Liver (tissue), 9 donors: ENCODE results near the gene KDM2B. TPM values are rescaled to one million over a fixed set of nuclear protein-coding genes. Genes with fewer than 3 reads are reported as not detected.
"Not testable (repeated sequence)": the region's sequence is repeated elsewhere in the genome, so short reads cannot be mapped to it uniquely, and the experiment has no call there.

Source experiments
- DNase-seq: peaks from one replicate; pipeline ENCODE4 v3.0.0-alpha.2; 2017; ENCODE audit warnings: low spot score
- H3K27ac ChIP-seq, 2 donors: one replicate each; pipeline ENCODE4 v1.7.0; 2013; ENCODE audit warnings: inconsistent platforms in 2 of 2, low read length in 2 of 2, control low read depth in 1 of 2, low read depth in 1 of 2, mild to moderate bottlenecking in 1 of 2
- H3K27me3 ChIP-seq, 4 donors: one replicate each; pipeline versions ENCODE4 v1.6.1 to v1.7.0; 2013; ENCODE audit warnings: low read length in 3 of 4, inconsistent platforms in 1 of 4, mild to moderate bottlenecking in 1 of 4, moderate library complexity in 1 of 4; ENCODE audit not compliant: control insufficient read depth in 4 of 4, insufficient read depth in 4 of 4
- H3K36me3 ChIP-seq, 4 donors: one replicate each; pipeline versions ENCODE4 v1.6.1 to v1.7.0; 2013; ENCODE audit warnings: low read length in 3 of 4, mild to moderate bottlenecking in 3 of 4, low read depth in 1 of 4, moderate library complexity in 1 of 4; ENCODE audit not compliant: control insufficient read depth in 4 of 4, insufficient read depth in 3 of 4
- H3K4me1 ChIP-seq, 4 donors: one replicate each; pipeline versions ENCODE4 v1.6.1 to v1.7.0; 2013; ENCODE audit warnings: low read length in 3 of 4, mild to moderate bottlenecking in 3 of 4, moderate library complexity in 1 of 4; ENCODE audit not compliant: control insufficient read depth in 4 of 4, insufficient read depth in 4 of 4
- H3K4me3 ChIP-seq, 3 donors: one replicate each; pipeline versions ENCODE4 v1.6.1 to v1.7.0; 2013; ENCODE audit warnings: low read length in 3 of 3, control low read depth in 1 of 3, low read depth in 1 of 3, mild to moderate bottlenecking in 1 of 3
- H3K9ac ChIP-seq, 2 donors: one replicate each; pipeline ENCODE4 v1.7.0; 2013; ENCODE audit warnings: low read length in 2 of 2, mild to moderate bottlenecking in 2 of 2, moderate library complexity in 2 of 2, control low read depth in 1 of 2, low read depth in 1 of 2
- H3K9me3 ChIP-seq, 4 donors: one replicate each; pipeline versions ENCODE4 v1.6.1 to v1.7.0; 2013; ENCODE audit warnings: low read length in 3 of 4; ENCODE audit not compliant: control insufficient read depth in 4 of 4
- FOXA1 ChIP-seq: IDR thresholded peaks from 2 replicates; pipeline ENCODE4 v1.6.1; 2016; ENCODE audit warnings: antibody characterized with exemption
- GABPA ChIP-seq, 2 donors: IDR thresholded peaks in 1 of 2; conservative IDR thresholded peaks in 1 of 2; 2 replicates each; pipeline ENCODE4 v1.6.1; 2016; ENCODE audit warnings: antibody characterized with exemption in 2 of 2, mild to moderate bottlenecking in 1 of 2, moderate library complexity in 1 of 2
- RAD21 ChIP-seq, 2 donors: IDR thresholded peaks; 2 replicates each; pipeline ENCODE4 v1.6.1; 2016; ENCODE audit warnings: antibody characterized with exemption in 2 of 2, mild to moderate bottlenecking in 2 of 2
- REST ChIP-seq: IDR thresholded peaks from 2 replicates; pipeline ENCODE4 v1.6.1; 2016; ENCODE audit warnings: antibody characterized with exemption, mild to moderate bottlenecking
- ZBTB33 ChIP-seq: IDR thresholded peaks from 2 replicates; pipeline ENCODE4 v1.6.1; 2016; ENCODE audit warnings: antibody characterized with exemption
- WGBS: extraction: QIAGEN DNeasy Blood & Tissue Kit; methylation state at CpG from one replicate; pipeline ENCODE4 v1.1.7; 2013; 5-methylcytosine and 5-hydroxymethylcytosine counted together
- polyA plus RNA-seq, 2 donors: library from polyadenylated mRNA; stranded (reverse) in 1 of 2; unstranded in 1 of 2; fragments of 200-250 nt in 1 of 2; fragments of >200 nt in 1 of 2; fragmentation: Nextera tagmentation in 1 of 2; extraction: Ambion mirVana in 1 of 2; gene quantifications; one replicate each; pipeline versions ENCODE4 v1.2.1 to v1.2.3, GENCODE V29; 2013 to 2015
- total RNA-seq, 2 donors: library from RNA; depleted of rRNA; stranded (reverse); fragments of >200 nt; gene quantifications; one replicate each; pipeline ENCODE4 v1.2.3, GENCODE V29; 2014
- TF ChIP-seq, protein P1 (sequence below): fragments of 150-350 bp; IDR thresholded peaks from 2 replicates; pipeline ENCODE4 v1.5.1; 2017; ENCODE audit warnings: improper control_type of control experiment, low read depth, low read length; ENCODE audit not compliant: missing input control
- donor health status: healthy.
- donor health status: healthy.
- donor health status: healthy.
- donor health status: healthy.
- donor health status: healthy.

The KDM2B gene
- total and polyA plus RNA-seq, 4 donors, result 7.0 to 34.2 (median 10.6) TPM

DNA sequence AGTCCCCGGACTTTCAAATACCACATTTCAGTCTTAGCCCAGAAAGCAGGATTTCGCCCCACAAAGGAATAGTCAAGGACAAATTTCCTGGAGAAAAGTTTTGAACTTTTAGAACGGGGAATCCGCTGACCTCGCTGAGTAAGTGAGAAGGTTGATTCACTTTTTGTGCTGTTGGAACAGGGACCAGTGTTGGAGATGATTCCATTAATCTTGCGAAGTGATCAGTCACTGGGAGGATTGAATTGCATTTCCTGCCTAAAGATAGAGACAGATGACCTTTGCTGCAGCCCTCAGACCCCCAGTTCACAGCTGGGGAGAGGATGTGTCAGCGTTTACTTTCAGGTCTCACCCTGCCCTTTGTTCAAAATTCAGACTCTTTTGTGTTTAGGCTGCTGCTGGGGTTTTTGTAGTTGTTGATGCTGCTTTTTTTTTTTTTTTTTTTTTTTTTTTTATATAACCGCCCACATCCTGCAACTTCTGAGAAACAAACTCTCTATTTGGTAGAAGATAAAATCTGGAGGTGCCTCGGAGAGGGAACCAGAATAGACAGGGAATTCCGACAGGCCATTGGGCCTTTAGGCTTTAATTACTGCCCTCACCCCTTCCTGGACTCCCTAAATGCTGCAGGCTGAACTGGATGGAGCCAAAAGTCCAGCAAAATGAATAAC is 9.8 kb upstream of the KDM2B start:
- no peaks in the 10 kb centered on the region for H3K36me3 ChIP-seq
- WGBS, result 53% methylated on average over 10 of the region's 10 CpGs
- peak overlapping the region; percentile 6 to 61 for H3K27ac ChIP-seq
- no peaks in the 10 kb centered on the region for H3K4me1 ChIP-seq
- H3K27me3 ChIP-seq, result no peaks in the 10 kb centered on the region
- peak overlapping the region in 1 of 2 donors; percentile 57 for H3K9ac ChIP-seq
- no peaks in the 10 kb centered on the region for H3K9me3 ChIP-seq
- no peak for TF ChIP-seq FOXA1
- TF ChIP-seq ZBTB33, result no peak
- TF ChIP-seq, protein P1, sequence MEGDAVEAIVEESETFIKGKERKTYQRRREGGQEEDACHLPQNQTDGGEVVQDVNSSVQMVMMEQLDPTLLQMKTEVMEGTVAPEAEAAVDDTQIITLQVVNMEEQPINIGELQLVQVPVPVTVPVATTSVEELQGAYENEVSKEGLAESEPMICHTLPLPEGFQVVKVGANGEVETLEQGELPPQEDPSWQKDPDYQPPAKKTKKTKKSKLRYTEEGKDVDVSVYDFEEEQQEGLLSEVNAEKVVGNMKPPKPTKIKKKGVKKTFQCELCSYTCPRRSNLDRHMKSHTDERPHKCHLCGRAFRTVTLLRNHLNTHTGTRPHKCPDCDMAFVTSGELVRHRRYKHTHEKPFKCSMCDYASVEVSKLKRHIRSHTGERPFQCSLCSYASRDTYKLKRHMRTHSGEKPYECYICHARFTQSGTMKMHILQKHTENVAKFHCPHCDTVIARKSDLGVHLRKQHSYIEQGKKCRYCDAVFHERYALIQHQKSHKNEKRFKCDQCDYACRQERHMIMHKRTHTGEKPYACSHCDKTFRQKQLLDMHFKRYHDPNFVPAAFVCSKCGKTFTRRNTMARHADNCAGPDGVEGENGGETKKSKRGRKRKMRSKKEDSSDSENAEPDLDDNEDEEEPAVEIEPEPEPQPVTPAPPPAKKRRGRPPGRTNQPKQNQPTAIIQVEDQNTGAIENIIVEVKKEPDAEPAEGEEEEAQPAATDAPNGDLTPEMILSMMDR, result no peak
- TF ChIP-seq RAD21 (IDR thresholded peaks at IDR 0.05), result no peak
- no peak for TF ChIP-seq GABPA (IDR thresholded peaks at IDR 0.05 in 1 of 2, conservative IDR thresholded peaks at IDR 0.05 in 1 of 2)
- TF ChIP-seq REST, result no peak
- DNase-seq, result no peak
- H3K4me3 ChIP-seq, result no peak overlapping the region

GRCh38 chr12:121584885-121585284 is 4.1 kb upstream of the KDM2B start:
- not testable (repeated sequence) for H3K4me1 ChIP-seq

GRCh38 chr12:121583334-121583661 is 2.5 kb upstream of the KDM2B start:
- not testable (repeated sequence) for H3K27ac ChIP-seq, DNase-seq, H3K4me3 ChIP-seq, H3K27me3 ChIP-seq, H3K9ac ChIP-seq, H3K9me3 ChIP-seq, H3K36me3 ChIP-seq
- 86% methylated on average over 2 of the region's 2 CpGs for WGBS
- H3K4me1 ChIP-seq, result peaks cover 0 to 13% (median 4%) of the 10 kb centered on the region in 4 donors

More at GRCh38 chr12:121584885-121585284, 4.1 kb upstream of the KDM2B start:
- not testable (repeated sequence) for H3K9ac ChIP-seq, H3K27me3 ChIP-seq, DNase-seq, H3K27ac ChIP-seq, H3K36me3 ChIP-seq, H3K9me3 ChIP-seq, H3K4me3 ChIP-seq
- WGBS, result 95% methylated on average over 6 of the region's 6 CpGs
